Kidney (tissue), 14 donors: ENCODE data around the gene NHLH2. TPM values are rescaled to one million over a fixed set of nuclear protein-coding genes. Genes with fewer than 3 reads are reported as not detected.

Experiments
- DNase-seq, 5 donors: peaks; one replicate each; pipeline ENCODE4 v3.0.0-alpha.2; 2013 to 2020
- FAIRE-seq: peaks from 2 replicates; lab custom pipeline; 2012; peaks lifted over from hg19 to GRCh38; lab: Jason Lieb, UNC
- H3K27ac ChIP-seq, 2 donors: one replicate each; pipeline ENCODE4 v1.7.0; 2013; ENCODE audit warnings: low read depth in 2 of 2, low read length in 2 of 2, inconsistent platforms in 1 of 2
- H3K27me3 ChIP-seq: one replicate; pipeline ENCODE4 v1.7.1; 2013; ENCODE audit warnings: low read length, inconsistent platforms; ENCODE audit not compliant: control insufficient read depth, insufficient read depth
- H3K36me3 ChIP-seq, 3 donors: one replicate each; pipeline versions ENCODE4 v1.7.0 to v1.7.1; 2013; ENCODE audit warnings: low read length in 3 of 3, control low read depth in 1 of 3, inconsistent platforms in 1 of 3; ENCODE audit not compliant: insufficient read depth in 3 of 3, control insufficient read depth in 2 of 3
- H3K4me1 ChIP-seq, 3 donors: one replicate each; pipeline versions ENCODE4 v1.7.0 to v1.7.1; 2013; ENCODE audit warnings: low read length in 3 of 3, inconsistent platforms in 1 of 3, low read depth in 1 of 3; ENCODE audit not compliant: control insufficient read depth in 2 of 3, insufficient read depth in 2 of 3
- H3K4me3 ChIP-seq, 3 donors: one replicate each; pipeline versions ENCODE4 v1.7.0 to v1.8.1; 2013; ENCODE audit warnings: low read length in 3 of 3, control low read depth in 1 of 3, inconsistent platforms in 1 of 3
- H3K9ac ChIP-seq, 3 donors: one replicate each; pipeline versions ENCODE4 v1.7.0 to v1.7.1; 2013; ENCODE audit warnings: low read length in 3 of 3, control low read depth in 1 of 3, inconsistent platforms in 1 of 3
- H3K9me3 ChIP-seq, 3 donors: one replicate each; pipeline versions ENCODE4 v1.7.0 to v1.7.1; 2013; ENCODE audit warnings: low read length in 3 of 3, control low read depth in 1 of 3, inconsistent platforms in 1 of 3; ENCODE audit not compliant: control insufficient read depth in 2 of 3, insufficient read depth in 1 of 3
- intact Hi-C: fragments of 100-400 bp; cut with DNase I; formaldehyde crosslinking; loops from one replicate; pipeline ENCODE4 v1.11.1; 2022
- polyA plus RNA-seq: library from polyadenylated mRNA; stranded (reverse); fragments of 350-450 nt; fragmentation: Illumina TruSeq; extraction: RNeasy Lipid Tissue Mini Kit (QIAGEN cat#74804); gene quantifications from one replicate; pipeline ENCODE4 v1.2.3, GENCODE V29; 2014; ENCODE audit warnings: low read depth, low replicate concordance; ENCODE audit not compliant: insufficient read depth
- total RNA-seq: library from RNA; stranded (reverse); fragmentation: NEBNext Ultra II Directional; extraction: Animal tissue kit (Norgen Biotek cat#: 25700); gene quantifications from one replicate; pipeline ENCODE4 v1.2.1, GENCODE V29; 2021
- TF ChIP-seq, protein P1 (sequence below): IDR thresholded peaks from 3 replicates; pipeline ENCODE4 v1.5.1; 2012; ENCODE audit warnings: mild to moderate bottlenecking, moderate library complexity, borderline replicate concordance; ENCODE audit not compliant: insufficient read depth; ENCODE audit errors: extremely low read depth
- donor health status: control.
- donor health status: control.
- donor health status: control.
- donor health status: control.
- donor health status: control.
- donor health status: DM: yes; HTN: yes; CAD: no.
- donor health status: Normal renal cell carcinoma (clear cell type).

Gene NHLH2
- total and polyA plus RNA-seq, 2 donors from 2014 or later = not detected

DNA sequence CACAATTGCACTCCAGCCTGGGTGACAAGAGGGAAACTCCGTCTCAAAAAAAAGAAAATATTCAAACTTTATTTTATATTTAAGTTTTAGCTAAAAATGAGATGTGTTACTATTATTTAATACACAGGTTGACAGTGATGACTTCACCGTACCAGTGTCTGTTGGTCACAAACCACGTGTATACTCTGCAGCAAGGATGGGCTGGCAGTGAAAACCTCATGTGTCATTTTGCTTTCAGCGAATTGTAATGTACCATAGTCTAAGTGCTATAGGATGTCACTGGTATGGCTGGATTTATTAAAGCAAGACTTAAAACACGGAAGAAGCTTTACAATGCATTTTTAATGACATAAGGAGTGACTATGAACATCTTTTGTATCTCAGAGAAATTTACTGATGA lies 28.1 kb upstream of the NHLH2 start:
- TF ChIP-seq, protein P1, sequence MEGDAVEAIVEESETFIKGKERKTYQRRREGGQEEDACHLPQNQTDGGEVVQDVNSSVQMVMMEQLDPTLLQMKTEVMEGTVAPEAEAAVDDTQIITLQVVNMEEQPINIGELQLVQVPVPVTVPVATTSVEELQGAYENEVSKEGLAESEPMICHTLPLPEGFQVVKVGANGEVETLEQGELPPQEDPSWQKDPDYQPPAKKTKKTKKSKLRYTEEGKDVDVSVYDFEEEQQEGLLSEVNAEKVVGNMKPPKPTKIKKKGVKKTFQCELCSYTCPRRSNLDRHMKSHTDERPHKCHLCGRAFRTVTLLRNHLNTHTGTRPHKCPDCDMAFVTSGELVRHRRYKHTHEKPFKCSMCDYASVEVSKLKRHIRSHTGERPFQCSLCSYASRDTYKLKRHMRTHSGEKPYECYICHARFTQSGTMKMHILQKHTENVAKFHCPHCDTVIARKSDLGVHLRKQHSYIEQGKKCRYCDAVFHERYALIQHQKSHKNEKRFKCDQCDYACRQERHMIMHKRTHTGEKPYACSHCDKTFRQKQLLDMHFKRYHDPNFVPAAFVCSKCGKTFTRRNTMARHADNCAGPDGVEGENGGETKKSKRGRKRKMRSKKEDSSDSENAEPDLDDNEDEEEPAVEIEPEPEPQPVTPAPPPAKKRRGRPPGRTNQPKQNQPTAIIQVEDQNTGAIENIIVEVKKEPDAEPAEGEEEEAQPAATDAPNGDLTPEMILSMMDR = no peak
- H3K9ac ChIP-seq = no peak overlapping the region
- FAIRE-seq (no peak), DNase-seq (no peak)
- intact Hi-C loops = no loop called here
- no peaks in the 10 kb centered on the region for H3K36me3 ChIP-seq
- H3K4me3 ChIP-seq = no peak overlapping the region
- no peaks in the 10 kb centered on the region for H3K9me3 ChIP-seq
- no peaks in the 10 kb centered on the region for H3K27me3 ChIP-seq
- H3K27ac ChIP-seq = no peak overlapping the region
- H3K4me1 ChIP-seq = no peaks in the 10 kb centered on the region

DNA sequence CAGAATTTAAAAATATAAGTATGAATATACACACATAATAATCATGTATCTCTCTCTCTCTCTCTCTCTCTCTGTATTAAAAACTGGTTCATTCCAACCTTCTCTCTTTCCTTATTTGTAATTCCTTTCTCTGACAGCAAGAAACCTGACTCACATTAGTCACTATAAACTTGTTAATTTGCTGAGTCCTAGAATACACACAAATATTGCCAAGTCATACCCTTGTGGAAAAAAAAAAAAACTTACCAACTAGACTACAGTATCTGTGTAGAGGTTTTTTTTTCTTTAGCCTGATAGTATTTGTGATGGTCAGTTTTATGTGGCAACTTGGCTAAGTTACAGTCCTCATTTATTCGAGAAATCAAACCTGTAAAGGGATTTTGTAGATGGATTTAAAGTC lies 26.3 kb upstream of the NHLH2 start:
- FAIRE-seq (no peak), DNase-seq (no peak)
- Histone ChIP-seq H3K9ac (no peak overlapping the region), H3K4me3 (no peak overlapping the region), H3K9me3 (no peaks in the 10 kb centered on the region), H3K27ac (no peak overlapping the region), H3K27me3 (no peaks in the 10 kb centered on the region), H3K4me1 (no peaks in the 10 kb centered on the region), H3K36me3 (no peaks in the 10 kb centered on the region)
- intact Hi-C loops = no loop called here
- TF ChIP-seq, protein P1 = no peak

DNA sequence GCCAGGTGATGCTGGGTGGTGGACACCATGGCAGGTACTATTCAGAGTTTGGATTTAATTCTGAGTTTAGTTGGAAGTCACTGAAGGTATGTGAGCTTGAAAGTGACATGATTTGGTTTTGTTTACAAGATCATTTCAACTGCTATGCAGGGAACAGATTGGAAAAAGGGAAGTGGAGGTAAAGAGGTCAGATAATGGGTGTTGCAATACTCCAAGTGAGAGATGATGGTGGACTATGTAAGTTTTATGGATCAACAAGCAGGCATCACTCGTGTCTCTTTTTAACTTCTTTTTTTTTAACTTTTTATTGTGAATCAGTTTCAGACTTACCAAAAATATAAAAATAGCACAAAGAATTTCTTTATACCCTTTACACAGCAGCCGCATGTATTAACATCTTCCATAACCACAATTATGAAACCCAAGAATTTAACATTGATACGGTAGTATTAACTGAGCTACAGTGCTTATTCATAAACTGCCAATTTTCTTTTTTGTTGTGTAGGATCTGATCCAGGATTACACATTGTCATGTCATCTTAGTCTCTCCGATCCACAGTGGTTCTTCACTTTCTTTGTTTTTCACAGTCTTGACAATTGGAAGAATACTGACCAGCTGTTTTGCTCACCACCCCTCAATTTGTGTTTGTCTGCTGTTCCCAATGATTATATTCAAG lies 24.9 kb upstream of the NHLH2 start:
- intact Hi-C loops = no loop called here
- no peak for DNase-seq

More for the DNA sequence above, 24.9 kb upstream of the NHLH2 start:
- H3K4me1 ChIP-seq = no peaks in the 10 kb centered on the region
- no peak overlapping the region for H3K27ac ChIP-seq
- H3K4me3 ChIP-seq = no peak overlapping the region
- TF ChIP-seq, protein P1 = no peak
- no peak for FAIRE-seq
- H3K36me3 ChIP-seq = no peaks in the 10 kb centered on the region
- no peak overlapping the region for H3K9ac ChIP-seq
- no peaks in the 10 kb centered on the region for H3K27me3 ChIP-seq
- no peaks in the 10 kb centered on the region for H3K9me3 ChIP-seq
